Muscle of back (tissue), 13 donors: ENCODE measurements around the gene PIM2. TPM values are rescaled to one million over a fixed set of nuclear protein-coding genes. Genes with fewer than 3 reads are reported as not detected.

ENCODE experiments used
- DNase-seq, 3 donors: peaks; one replicate each; pipeline versions ENCODE4 v3.0.0 to v3.0.0-alpha.2; 2013
- long read RNA-seq, 9 donors: transcript quantifications; one replicate each; lab custom pipeline, GENCODE V29; 2026
- polyA plus RNA-seq, 10 donors: library from polyadenylated mRNA; unstranded; fragments of 120-200 nt; gene quantifications; one replicate each; pipeline ENCODE4 v1.2.1, GENCODE V29; 2013; ENCODE audit not compliant: insufficient read length in 10 of 10

PIM2 gene
- polyA plus RNA-seq = 1 to 10 TPM; 1.3 to 9.1 (median 2.1) TPM
- long read RNA-seq, donor 1 = 0 reads
- long read RNA-seq, donor 2 = 0 reads
- long read RNA-seq, donor 3 = 0 reads
- long read RNA-seq, donor 4 = 0 reads
- long read RNA-seq, donor 5, partial matches to known transcripts = 0 of 1 reads
- long read RNA-seq, donor 5, other reads (novel, unspliced or antisense) = 0 of 1 reads
- long read RNA-seq, donor 6 = 0 reads
- long read RNA-seq, donor 7 = 0 reads
- long read RNA-seq, donor 8, partial matches to known transcripts = 0 of 1 reads
- long read RNA-seq, donor 8, other reads (novel, unspliced or antisense) = 0 of 1 reads
- long read RNA-seq, donor 9 = 0 reads

GRCh38 chrX:48918643-48919340 lies at the start of gene PIM2:
Gene PIM2, minus strand, starts transcription at chrX:48919024. Its CDS starts 190 bp downstream, at chrX:48918834.
- peak; percentile 69 to 78 (median 70) for DNase-seq

- DNase-seq = no peak
Observed at GRCh38 chrX:48968377-48968776, 49.6 kb upstream of the PIM2 start.

- no peak for DNase-seq
Observed at GRCh38 chrX:48966796-48967579, 48.2 kb upstream of the PIM2 start.

- no peak for DNase-seq
Observed at GRCh38 chrX:48965959-48966358, 47.1 kb upstream of the PIM2 start.

GRCh38 chrX:48961585-48962091 lies 42.8 kb upstream of the PIM2 start:
- DNase-seq = peak in 1 of 3 donors; percentile 39

GRCh38 chrX:48960291-48960690 lies 41.5 kb upstream of the PIM2 start:
- DNase-seq = no peak

- peak; percentile 33 to 76 (median 38) for DNase-seq
Observed at GRCh38 chrX:48958635-48959094, 39.8 kb upstream of the PIM2 start.

GRCh38 chrX:48957827-48958634 lies 39.2 kb upstream of the PIM2 start:
- DNase-seq = peak; percentile 95 to 98 (median 98)

- peak in 2 of 3 donors; percentile 52 to 69 for DNase-seq
Observed at GRCh38 chrX:48957477-48957826, 38.6 kb upstream of the PIM2 start, which contains the start of gene OTUD5. Gene OTUD5, minus strand, starts transcription at chrX:48957607. Its CDS starts 37 bp downstream, at chrX:48957570.

GRCh38 chrX:48956728-48957414 lies 38.0 kb upstream of the PIM2 start:
- DNase-seq = no peak

- DNase-seq = no peak
Observed at GRCh38 chrX:48948589-48948988, 29.8 kb upstream of the PIM2 start.

- DNase-seq = peak; percentile 7 to 59 (median 40)
Observed at GRCh38 chrX:48945517-48946348, 26.9 kb upstream of the PIM2 start.

- DNase-seq = no peak
Observed at GRCh38 chrX:48942895-48943294, 24.1 kb upstream of the PIM2 start.

GRCh38 chrX:48940404-48940955 lies 21.7 kb upstream of the PIM2 start:
- no peak for DNase-seq

GRCh38 chrX:48939524-48940228 lies 20.9 kb upstream of the PIM2 start:
- DNase-seq = no peak

GRCh38 chrX:48938721-48939425 lies 20.0 kb upstream of the PIM2 start:
- DNase-seq = no peak

- DNase-seq = no peak
Observed at GRCh38 chrX:48937054-48937907, 18.5 kb upstream of the PIM2 start.
